ENCODE data around the gene ENAM.

The ENAM gene, protein sequence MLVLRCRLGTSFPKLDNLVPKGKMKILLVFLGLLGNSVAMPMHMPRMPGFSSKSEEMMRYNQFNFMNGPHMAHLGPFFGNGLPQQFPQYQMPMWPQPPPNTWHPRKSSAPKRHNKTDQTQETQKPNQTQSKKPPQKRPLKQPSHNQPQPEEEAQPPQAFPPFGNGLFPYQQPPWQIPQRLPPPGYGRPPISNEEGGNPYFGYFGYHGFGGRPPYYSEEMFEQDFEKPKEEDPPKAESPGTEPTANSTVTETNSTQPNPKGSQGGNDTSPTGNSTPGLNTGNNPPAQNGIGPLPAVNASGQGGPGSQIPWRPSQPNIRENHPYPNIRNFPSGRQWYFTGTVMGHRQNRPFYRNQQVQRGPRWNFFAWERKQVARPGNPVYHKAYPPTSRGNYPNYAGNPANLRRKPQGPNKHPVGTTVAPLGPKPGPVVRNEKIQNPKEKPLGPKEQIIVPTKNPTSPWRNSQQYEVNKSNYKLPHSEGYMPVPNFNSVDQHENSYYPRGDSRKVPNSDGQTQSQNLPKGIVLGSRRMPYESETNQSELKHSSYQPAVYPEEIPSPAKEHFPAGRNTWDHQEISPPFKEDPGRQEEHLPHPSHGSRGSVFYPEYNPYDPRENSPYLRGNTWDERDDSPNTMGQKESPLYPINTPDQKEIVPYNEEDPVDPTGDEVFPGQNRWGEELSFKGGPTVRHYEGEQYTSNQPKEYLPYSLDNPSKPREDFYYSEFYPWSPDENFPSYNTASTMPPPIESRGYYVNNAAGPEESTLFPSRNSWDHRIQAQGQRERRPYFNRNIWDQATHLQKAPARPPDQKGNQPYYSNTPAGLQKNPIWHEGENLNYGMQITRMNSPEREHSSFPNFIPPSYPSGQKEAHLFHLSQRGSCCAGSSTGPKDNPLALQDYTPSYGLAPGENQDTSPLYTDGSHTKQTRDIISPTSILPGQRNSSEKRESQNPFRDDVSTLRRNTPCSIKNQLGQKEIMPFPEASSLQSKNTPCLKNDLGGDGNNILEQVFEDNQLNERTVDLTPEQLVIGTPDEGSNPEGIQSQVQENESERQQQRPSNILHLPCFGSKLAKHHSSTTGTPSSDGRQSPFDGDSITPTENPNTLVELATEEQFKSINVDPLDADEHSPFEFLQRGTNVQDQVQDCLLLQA

DNA sequence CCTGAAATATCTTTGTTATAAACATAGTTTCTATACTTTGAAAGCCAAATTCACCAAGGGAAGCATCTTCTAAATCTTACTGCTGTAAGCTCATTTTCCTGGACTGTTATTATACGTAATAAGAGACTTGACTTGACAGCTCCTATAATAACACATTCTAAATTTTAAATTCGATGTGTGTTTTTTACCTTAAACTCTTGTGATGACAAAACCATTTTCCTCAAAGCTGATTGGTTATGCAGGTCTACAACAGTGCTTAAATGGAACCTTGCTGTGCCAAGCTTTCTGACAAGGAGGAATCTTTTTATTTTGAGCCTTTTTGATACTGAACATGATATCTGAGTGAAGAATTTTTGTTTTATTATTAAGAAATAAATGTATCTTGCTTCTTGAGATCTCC is at the start of gene ENAM:
TSS of gene ENAM (plus strand) at position 301 of the 400 bp plus-strand sequence. CDS start 757 bp downstream, outside the sequence.
- DNase-seq (ENCODE audit: extremely low read depth in 1 of 2, low read depth in 1 of 2) = no peak

DNA sequence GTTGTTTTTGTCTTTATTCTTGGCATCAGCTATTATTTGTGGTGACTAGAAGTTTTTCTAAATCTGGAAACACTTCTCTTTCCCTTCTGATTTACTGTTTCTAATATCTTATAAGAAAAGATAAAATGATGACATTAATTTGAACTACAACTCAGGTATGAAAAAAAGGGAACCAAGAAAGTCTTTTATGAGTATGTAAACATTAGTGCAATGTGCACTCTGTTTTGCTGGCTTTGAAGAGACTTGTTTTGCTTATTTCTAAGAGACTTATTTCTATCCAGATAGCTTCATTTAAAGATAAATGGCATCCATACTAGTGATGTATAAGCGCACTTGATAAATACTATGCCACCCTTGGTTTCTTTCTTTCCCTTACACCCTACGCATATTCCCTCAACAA is 46.6 kb upstream of the ENAM start:
- no peak for DNase-seq (ENCODE audit: extremely low read depth in 1 of 2, low read depth in 1 of 2)

DNA sequence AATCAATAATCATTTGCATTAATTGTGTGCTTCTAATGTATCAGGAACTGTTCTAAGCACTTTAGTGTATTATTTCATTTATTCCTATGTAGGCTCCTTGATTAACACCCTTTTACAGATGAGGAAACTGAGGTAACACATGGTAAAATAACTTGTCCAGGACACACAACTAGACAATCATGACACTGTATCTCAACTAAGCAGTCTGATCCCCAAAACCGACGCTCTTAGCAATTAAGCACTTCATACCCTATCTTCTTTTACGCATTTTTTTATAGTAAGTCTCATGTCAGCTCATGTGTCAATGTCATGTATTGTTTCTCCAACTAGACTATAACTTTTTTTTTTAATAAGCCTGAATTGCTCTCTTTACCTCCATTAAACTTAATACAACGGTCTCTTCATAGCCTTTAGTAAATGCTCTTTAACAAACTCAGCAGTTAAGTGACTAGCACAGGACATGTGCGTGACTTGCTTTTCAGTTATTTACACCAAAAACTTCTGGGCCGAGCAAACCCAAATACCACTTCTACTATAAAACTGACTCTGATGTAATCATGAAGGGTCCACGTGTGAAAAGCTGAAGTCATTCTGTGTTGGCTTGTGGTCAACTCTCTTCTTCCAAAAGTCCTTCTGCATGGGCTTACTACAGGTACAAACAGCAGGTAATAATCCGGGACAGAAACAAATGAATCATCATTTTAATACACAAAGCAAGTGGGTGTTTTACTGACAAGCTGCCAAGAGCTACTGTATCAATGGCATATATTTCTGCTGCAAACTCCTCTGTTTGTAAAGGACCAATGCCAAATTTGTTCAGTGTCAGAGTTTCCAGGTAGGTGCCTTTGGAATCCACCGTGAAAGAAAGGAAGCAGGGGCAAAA is 44.4 kb upstream of the ENAM start:
- DNase-seq (ENCODE audit: extremely low read depth in 1 of 2, low read depth in 1 of 2) = no peak

DNA sequence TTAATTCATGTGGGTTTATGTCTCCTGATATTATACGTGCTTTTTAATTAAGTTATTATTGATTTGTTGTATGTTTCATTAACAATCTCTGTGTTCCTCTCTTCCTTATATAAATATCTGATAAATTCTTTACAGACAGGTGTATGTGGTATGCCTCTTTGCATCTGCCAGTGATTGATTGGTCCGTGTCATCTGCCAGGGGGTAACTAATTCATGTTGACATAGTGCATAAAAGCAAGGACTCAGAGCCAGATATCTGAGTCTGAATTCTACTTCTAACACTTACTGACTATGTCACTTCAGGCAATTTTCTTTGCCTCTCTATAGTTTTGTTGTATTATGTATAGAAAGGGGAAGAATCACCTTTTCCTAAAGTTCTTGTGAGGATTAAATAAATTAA is 41.7 kb upstream of the ENAM start:
- no peak for DNase-seq (ENCODE audit: extremely low read depth in 1 of 2, low read depth in 1 of 2)

DNA sequence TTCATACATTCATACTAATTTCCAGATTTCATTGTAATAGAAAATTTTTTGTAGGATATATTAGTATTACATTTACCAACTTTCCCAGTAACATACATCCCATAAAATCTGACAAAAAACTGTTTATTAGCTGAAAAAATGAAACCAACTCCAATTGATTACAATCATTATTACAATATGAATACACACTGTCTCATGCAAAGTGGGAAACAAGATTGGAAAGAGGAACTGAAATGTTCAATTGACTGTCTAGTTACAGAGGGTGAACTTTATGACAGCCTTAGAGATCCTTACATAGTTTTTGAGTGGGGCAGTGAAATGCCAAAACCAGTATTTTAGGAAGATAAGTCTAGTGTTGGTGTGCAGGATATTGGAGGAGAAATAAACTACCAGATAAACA is 38.8 kb upstream of the ENAM start:
- no peak for DNase-seq (ENCODE audit: extremely low read depth in 1 of 2, low read depth in 1 of 2)

DNA sequence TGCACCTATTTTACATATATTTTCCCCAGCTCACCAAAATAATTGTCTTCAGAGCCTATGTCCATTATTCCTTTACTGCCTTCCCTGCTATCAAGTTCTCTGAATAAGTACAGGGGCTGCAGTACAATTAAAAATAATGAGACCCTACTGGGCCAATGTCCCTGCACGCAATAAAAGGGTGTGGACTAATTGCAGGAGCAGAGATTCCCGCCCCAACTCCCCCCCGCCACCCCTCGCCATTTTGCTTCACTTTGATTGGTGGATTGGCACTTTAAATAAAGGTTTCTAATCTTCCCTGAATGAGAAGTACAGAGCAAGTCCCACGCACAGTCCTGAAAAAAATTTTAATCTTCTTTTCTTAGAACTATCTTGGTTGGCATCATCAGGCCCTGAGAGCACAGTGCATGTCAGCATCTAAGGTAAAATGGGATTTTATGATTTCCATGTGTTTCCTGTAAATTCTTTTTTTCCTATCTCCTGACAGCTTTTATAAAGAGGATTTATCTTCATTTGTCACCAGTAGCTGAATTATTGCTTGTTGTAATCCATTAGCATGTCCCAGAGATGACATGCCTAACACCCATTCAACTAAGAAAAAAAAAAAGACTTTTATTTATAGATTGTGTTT is 36.5 kb upstream of the ENAM start, which contains the start of gene AMBN:
TSS of gene AMBN (plus strand) at position 302 of the 628 bp plus-strand sequence. CDS start at position 405, 103 bp downstream.
- no peak for DNase-seq (ENCODE audit: extremely low read depth in 1 of 2, low read depth in 1 of 2)

DNA sequence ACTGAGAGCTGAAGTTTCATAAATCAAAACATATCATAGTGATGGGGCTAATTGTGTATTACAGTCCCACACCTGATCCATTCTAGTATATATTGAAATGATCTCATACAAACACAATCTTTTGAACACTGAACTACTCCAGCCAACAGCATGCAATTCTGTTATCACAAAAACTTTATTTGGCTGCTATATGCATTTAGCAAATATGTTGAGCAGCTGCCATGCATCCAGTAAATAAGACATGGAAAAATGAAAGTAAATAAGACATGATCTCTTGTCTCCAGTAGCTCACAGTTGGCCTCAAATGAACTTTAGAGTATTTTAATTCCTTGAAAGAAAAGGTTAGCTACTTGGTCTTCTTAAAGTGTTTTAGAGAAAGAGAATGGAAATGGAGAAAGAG is 34.3 kb upstream of the ENAM start:
- no peak for DNase-seq (ENCODE audit: extremely low read depth in 1 of 2, low read depth in 1 of 2)

DNA sequence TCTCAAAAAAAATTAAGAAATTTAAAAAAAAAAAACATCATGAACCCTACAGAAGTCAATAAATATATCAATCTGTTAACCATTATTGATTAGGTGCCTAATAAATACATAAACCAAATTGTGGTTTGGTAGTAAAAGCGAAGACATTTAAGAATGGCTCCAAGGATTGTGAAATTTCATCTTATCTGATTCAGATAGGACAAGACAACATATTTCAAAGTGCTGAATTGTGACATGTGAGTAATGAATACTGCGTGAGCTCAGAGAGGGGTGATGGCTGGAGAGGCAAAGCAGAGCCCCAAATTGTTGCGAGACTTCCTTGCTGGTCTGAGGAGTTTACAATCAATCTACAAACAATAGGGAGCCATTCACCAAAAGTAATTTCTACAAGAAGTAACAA is 28.2 kb upstream of the ENAM start:
- DNase-seq (ENCODE audit: extremely low read depth in 1 of 2, low read depth in 1 of 2) = no peak

DNA sequence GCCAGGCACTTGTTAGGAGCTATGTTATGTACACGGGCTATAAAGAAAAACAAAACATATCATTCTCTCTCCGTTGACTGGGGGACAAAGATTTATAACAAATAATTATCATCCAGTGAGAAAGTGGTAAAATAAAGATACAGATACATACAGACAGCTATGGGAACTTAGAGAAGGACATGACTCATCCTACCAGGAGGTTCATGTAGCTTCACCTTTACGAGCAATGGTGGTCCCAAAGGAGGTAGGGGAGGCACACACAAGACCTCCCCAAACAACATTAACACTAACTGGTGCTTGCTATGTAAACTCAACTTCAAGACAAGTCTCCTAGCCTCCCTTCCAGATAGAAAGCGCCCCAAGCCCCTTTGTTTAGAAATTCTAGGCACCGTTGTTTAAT is 27.6 kb upstream of the ENAM start:
- DNase-seq (ENCODE audit: extremely low read depth in 1 of 2, low read depth in 1 of 2) = no peak

DNA sequence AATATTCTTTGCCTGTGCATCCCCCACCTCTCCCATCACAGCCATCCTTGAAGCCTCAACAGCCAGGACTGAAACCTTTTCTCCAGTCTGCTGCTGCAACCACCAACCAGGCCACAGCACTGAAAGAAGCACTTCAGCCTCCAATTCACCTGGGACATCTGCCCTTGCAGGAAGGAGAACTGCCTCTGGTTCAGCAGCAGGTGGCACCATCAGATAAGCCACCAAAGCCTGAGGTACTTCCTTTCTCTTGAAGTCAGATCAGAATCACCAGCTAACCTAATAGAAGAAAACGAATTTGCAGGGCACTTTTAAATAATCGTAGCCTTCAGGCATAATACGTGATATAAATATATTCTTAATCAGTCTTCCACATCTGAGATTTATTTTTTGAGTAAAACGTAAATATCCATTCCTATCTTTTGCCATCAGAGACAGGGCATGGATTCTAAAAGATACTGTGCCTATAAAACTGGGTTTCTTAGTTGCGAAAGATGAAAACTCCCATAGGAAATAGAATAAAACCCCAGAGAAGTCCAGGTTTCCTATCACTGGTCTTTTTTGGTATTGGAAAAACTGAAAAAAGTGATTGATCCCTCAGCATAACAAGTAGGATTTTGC is 27.0 kb upstream of the ENAM start:
- peak; percentile 11 to 34 for DNase-seq (ENCODE audit: extremely low read depth in 1 of 2, low read depth in 1 of 2)

DNA sequence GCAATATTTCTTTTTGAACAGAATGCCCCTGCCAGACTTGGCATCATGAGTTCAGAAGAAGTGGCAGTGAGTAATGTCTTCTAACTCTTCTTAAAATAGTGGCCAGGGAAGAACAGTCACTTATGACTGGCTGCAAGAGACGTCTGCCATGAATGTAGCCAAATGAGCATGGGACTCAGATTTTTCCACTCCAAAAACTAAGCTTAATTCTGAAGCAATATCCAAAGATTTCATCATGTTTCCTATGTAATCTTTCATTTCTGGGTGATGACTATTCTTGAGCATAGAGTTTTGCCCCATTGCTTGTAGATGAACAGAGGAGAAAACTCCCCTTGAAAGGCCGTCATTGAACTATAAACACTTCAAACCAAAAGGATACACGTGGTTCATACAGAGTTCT is 24.7 kb upstream of the ENAM start:
- DNase-seq (ENCODE audit: extremely low read depth in 1 of 2, low read depth in 1 of 2) = no peak

DNA sequence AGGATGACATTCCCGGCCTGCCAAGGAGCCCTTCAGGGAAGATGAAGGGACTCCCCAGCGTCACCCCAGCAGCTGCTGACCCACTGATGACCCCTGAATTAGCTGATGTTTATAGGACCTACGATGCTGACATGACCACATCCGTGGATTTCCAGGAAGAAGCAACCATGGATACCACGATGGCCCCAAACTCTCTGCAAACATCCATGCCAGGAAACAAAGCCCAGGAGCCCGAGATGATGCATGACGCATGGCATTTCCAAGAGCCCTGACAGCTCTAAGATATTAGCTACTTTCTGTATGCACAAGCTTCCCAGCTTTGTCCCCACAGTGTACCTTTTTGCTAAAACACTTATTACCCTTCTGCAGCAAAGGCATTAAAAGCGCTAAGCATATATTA is 22.1 kb upstream of the ENAM start:
- DNase-seq (ENCODE audit: extremely low read depth in 1 of 2, low read depth in 1 of 2) = no peak

DNA sequence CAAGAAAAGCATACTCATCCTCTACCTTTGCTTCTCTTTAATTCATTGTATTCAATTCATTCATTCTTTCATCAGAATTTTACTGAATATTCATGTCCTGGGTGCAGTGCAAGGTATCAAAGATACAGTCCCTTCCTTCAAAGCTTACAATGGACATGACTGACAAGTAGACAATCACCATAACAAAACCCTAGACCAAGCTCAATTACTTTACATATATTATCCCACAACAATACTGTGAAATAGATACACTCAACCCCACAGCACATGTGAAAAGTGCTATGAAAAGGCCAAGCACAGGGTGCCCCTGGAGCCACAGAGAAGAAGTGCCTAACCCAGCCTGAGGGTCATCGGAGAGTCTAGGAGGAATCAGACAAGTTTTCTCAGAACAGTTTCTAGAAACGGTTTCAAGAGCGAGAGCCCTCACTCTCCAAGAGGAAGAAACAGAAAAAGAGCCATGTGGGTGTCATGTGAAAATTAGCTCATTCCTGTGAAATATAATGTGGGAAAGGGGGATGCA is 21.1 kb upstream of the ENAM start:
- no peak for DNase-seq (ENCODE audit: extremely low read depth in 1 of 2, low read depth in 1 of 2)

DNA sequence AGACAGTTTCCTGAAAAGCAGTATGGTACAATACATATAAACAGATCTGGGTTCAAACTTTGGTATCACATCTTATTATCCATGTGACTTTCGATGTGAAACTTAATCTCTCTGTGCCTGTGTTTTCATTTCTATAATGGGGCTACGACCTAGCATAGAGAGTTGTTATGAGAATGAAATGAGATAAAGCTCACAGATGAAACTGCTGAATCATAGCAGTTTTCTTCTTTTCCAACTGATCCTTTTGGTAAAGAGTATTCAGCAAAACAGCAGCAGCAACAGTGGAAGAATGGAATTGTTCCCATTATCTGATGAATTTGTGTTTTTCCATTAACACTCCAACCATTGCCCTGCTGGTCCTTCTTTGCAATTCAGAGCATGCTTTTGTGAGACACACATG is 20.2 kb upstream of the ENAM start:
- no peak for DNase-seq (ENCODE audit: extremely low read depth in 1 of 2, low read depth in 1 of 2)

DNA sequence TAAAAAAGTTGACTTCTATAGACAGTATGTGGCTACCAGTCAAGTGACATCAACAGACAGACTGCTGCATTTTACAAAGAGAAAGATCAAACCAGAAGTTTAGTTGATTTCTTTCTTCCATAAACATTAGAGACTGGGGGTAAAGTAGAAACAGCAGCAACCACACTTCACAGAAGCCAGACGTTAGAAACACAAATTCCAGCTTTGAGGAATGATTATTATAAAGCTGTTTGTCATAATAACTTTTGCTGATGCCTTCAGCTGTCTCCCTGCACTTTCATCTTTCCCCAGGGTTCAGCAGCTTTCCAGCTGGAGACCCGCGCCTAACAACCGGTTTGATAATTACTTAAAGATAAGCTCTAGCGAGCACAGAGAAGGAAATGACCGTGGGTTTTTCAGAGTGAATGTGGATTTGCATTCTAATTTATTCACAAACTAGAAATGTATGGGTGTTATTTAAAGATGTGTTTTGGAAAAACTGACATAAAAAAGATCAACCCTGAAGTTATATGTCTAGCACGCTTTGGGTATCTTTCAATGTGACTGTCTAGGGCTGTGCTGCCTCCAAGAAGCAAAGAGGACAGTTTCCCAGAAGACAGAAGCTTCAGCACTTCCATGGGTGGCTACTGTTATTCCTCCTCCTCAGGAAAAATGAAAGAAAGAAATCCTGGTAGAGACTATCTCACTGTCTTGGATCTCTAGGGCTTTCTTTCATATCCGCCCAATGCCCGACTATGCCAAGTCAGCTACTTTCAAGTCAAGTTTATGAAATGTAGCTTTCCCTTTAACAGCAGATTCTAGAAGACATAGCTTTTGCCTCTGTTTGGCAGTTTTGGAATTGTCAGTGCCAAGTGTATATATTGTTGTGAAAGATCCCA is 15.0 kb upstream of the ENAM start:
- no peak for DNase-seq (ENCODE audit: extremely low read depth in 1 of 2, low read depth in 1 of 2)

DNA sequence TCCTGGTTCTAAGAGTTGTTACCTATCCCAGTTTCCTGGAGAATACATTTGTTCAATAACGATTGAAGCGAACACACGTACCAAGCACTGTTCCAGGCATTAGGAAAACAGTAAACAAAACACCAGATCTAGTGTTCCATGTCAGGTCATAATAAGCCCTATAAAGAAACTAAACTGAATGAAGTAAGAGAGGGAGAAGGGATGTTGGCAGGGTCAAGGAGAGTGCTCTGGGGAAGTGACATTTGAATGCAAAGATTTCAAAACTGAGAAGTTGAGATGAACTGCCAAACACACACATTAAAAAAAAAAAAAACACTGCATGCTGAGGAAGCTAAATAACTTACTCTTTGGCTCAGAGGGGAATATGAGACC is 14.4 kb upstream of the ENAM start:
- no peak for DNase-seq (ENCODE audit: extremely low read depth in 1 of 2, low read depth in 1 of 2)

DNA sequence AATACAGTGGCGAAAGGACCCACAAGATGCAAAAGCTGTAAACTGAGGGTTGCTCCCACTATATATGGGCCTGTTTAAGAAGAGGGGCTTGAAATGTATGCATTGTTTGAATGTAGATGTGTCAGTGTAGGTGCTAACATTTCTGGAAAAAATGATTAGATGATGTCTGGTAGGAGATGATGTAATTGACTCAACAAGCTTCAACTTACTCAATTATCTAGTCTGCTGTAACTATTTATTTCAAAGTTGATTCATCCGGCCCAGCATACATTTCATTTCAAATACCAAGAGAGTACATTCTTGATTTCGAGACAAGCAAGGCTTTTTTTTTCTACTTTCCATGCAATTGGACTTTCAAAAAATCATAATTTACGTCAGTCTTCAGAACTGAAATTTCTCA is 9.3 kb upstream of the ENAM start:
- DNase-seq (ENCODE audit: extremely low read depth in 1 of 2, low read depth in 1 of 2) = no peak

DNA sequence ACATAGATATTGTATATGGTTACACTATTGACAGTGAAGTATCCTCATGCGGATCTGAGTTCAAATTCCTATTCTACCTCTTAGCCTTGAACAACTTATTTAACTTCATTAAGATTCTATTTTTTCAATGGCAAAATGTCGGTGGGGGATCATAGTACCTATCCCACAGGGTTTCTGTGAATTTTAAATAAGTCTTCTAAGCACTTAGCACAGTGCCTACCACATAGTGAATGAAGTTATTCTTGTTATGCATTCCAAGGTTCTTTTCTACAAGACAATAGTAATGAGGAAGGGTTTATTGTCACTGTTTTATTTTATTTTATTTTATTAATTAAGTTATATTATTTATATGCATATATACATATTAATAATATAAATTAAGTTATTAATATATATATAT is 8.8 kb upstream of the ENAM start:
- DNase-seq (ENCODE audit: extremely low read depth in 1 of 2, low read depth in 1 of 2) = no peak
